GM21367 (cell line): ENCODE measurements around the gene ADAMTS13.

Experiments used
- ATAC-seq: cut with Tn5 transposase; IDR thresholded peaks from one replicate; pipeline ENCODE4 v1.9.1; 2021; ENCODE audit not compliant: unreplicated experiment

Gene ADAMTS13

GRCh38 chr9:133452562-133452961, 30.4 kb downstream of the ADAMTS13 start:
- no peak for ATAC-seq

DNA sequence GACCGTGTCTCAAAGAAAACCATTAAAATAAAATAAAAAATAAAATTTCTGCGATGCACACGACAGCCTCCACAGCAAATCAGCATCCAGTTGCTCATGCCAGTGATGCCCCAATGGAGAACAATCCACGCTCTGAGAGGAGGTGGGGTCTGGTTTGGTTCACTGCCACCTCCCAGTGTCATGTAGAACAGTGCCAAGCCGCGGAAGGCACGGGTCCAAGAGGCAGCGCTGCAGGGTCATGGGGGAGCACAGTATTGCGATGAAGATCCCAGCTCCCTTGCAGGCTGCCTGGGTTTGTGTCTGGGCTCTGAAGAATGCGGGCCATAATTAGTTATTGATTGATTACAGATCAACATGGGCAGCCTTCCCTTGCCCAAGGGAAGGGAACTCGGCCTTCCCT, 31.5 kb downstream of the ADAMTS13 start:
- no peak for ATAC-seq

DNA sequence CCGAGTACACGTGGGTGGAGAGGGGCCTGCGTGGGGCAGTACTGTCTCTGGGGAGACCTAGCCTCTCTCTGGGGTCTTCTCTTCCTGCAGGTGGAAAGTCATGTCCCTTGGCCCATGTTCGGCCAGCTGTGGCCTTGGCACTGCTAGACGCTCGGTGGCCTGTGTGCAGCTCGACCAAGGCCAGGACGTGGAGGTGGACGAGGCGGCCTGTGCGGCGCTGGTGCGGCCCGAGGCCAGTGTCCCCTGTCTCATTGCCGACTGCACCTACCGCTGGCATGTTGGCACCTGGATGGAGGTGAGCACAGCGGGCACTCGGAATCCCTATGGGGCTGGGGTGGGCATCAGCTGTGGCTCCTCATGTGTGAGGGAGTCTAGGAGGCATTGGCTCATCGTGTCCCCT, 32.2 kb downstream of the ADAMTS13 start:
- no peak for ATAC-seq

DNA sequence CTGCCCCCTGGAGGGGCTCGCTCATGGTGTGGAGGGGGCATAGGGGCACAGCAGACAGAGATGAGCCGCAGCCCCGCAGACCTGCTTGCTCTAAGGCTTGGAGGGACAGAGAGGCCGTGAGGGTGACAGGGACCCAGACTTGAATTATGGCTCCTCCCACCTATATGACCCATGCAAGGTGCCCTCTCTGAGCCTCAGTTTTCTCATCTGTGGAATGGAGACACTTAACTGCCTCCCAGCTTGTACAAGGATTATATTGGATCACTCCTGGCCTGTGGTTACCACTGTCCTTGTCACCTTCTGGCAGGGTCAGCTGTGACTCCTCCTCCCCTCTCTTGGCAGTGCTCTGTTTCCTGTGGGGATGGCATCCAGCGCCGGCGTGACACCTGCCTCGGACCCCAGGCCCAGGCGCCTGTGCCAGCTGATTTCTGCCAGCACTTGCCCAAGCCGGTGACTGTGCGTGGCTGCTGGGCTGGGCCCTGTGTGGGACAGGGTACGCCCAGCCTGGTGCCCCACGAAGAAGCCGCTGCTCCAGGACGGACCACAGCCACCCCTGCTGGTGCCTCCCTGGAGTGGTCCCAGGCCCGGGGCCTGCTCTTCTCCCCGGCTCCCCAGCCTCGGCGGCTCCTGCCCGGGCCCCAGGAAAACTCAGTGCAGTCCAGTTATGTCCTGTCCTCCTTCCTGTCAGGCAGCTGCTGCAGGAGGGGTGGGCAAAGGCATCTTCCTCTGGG, 32.9 kb downstream of the ADAMTS13 start:
- ATAC-seq: no peak

DNA sequence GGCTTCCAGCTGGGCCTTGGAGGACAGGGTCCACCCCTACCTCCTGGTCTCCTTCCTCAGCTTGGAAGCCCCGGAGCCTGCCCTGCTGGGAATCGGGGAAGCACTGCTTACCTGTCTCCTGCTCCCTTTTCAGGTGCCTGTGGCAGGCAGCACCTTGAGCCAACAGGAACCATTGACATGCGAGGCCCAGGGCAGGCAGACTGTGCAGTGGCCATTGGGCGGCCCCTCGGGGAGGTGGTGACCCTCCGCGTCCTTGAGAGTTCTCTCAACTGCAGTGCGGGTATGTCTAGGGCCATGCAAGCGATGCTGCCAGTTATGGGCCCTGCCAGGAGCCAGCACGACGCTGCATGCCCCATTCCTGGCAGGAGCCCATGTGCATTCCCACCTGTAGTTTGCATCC, 33.8 kb downstream of the ADAMTS13 start:
- no peak for ATAC-seq

GRCh38 chr9:133456409-133456808, 34.2 kb downstream of the ADAMTS13 start:
- no peak for ATAC-seq

DNA sequence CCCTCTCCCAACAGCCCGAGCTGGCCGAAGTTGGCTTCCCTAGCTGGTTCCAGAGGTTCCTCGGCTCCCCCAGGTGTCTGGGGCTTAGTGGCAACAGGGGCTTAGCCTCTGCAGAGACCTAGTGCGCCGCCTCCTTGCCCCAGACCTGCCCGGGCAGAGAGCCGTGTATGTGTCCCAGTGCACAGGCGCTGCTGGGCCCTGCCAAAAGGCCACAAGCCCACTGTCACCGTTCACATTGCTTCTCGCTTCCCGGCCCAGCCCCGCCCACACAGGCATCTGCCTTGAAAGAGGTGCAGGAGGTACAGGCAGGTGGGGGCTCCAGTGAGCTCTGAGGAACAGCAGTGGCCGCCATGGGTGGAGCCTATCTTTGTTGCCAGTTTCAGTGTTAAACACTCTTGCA, 35.1 kb downstream of the ADAMTS13 start:
- no peak for ATAC-seq

DNA sequence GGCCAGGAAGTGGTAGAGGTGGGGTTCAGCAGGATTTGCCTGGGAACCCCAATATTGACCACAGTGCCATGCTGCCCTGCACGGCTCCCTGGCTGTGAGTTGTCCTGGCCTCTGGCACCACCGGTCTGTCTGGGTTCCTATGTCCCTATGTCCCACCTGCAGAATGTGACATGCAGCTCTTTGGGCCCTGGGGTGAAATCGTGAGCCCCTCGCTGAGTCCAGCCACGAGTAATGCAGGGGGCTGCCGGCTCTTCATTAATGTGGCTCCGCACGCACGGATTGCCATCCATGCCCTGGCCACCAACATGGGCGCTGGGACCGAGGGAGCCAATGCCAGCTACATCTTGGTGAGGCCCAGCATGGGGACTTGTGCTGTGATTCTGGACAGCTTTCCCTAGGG, 35.6 kb downstream of the ADAMTS13 start:
- no peak for ATAC-seq

GRCh38 chr9:133458643-133459312, 36.6 kb downstream of the ADAMTS13 start:
- no peak for ATAC-seq

- peak; percentile 65 for ATAC-seq
Observed at GRCh38 chr9:133459476-133460404, 37.6 kb downstream of the ADAMTS13 start, which contains the start of gene CACFD1. Gene CACFD1, plus strand, starts transcription at chr9:133459978. Its CDS starts 89 bp downstream, at chr9:133460067.

DNA sequence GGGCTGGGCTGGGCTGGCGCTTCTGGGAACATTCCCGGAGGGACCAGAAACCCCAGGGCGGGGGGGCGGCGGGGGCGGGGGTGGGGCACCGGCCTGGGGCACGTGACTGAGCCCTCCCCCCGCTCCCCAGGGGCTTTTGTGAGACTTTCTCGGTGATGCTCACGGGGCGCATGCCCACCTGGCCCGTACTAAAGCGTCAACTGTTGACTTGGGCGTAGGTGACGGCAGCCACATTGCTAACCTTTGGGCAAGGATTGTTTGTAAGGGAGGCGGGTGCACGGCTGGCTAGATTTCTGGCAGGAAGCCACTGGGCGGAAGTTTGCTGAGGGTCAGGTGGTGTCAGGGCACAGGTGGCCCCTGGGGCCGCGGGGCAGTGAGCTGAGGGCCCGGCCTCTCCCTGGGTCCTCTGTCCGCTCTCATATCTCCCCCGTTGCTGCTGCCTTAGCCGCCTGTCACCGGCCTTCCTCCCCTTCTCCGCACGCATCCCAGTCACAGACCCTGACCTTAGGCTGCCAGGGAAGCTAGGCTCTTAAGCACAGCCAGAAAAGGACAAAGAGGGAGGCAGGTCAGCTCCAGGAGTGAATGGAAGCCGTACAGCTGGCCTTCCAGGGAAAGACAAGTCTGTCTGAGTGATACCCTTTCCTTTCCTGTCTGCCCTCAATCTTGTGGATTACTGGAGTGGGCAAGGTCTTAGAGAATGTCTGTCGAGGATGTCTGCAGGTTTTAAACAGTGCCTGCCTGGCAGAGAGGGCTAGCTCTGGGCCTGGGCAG, 38.4 kb downstream of the ADAMTS13 start:
- peak; percentile 20 for ATAC-seq

GRCh38 chr9:133461975-133462374, 39.8 kb downstream of the ADAMTS13 start:
- no peak for ATAC-seq

- ATAC-seq: no peak
Observed at GRCh38 chr9:133463234-133463863, 41.2 kb downstream of the ADAMTS13 start.

DNA sequence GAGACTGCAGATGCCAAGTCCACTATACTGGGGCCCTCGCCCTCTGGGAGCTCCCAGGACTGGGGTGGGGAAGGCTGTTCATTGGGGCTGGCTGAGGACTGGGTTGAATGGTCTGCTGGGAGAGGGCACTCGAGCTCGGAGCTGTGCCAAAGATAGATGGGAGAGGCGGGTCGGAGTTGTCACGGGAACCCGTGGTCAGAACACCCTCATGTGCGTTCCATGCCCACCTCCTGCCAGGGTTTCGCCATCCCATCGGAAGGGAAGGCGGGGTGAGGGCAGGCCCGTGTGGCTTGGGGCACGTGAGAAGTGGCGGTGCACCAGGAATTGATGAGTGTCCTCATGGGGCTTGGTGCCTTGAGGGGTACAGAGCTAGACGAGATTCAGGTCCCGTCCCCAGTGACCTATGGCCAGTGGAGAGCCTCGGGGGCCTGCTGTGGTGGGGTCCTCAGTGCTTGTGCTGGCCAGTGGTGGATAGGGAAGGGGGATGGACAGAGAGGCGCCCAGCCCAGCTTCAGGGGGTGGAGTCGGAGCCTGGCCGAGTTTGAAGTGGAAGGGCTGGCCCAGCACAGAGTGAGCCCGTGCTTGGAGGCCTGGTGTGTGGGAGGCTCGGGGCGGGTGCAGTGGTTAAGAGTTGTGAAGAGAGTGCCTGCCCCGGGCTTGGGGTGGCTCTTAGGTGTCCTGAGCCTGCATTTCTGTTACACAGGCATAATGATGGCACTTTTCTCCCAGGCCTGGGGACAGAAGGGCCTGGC, 41.9 kb downstream of the ADAMTS13 start:
- ATAC-seq: no peak

GRCh38 chr9:133464638-133465037, 42.5 kb downstream of the ADAMTS13 start:
- no peak for ATAC-seq

DNA sequence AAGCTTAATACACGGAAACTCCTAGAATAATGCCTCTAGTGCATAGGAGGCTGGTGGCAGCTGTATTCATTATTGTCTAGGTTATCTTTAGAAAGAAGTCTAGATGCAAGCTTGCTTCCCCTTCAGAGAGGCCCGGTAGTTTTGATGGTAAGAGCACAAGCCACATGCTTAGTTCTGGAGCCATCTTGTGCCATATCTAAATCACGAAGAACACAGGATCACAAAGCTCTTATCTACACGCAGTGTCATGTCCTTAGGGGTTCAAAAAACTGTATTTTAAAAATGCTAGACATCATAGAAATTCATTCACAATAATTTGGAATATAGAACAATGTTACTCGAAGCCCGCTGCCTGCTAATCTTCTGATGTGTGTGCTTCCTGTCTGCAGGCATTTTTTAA, 43.8 kb downstream of the ADAMTS13 start:
- ATAC-seq: no peak

- ATAC-seq: no peak
Observed at GRCh38 chr9:133467101-133467500, 44.9 kb downstream of the ADAMTS13 start.

GRCh38 chr9:133468374-133468773, 46.2 kb downstream of the ADAMTS13 start:
- ATAC-seq: no peak

- no peak for ATAC-seq
Observed at GRCh38 chr9:133468777-133469421, 46.7 kb downstream of the ADAMTS13 start.
